Measurements from ENCODE around the gene CFAP74.

Gene CFAP74, protein sequence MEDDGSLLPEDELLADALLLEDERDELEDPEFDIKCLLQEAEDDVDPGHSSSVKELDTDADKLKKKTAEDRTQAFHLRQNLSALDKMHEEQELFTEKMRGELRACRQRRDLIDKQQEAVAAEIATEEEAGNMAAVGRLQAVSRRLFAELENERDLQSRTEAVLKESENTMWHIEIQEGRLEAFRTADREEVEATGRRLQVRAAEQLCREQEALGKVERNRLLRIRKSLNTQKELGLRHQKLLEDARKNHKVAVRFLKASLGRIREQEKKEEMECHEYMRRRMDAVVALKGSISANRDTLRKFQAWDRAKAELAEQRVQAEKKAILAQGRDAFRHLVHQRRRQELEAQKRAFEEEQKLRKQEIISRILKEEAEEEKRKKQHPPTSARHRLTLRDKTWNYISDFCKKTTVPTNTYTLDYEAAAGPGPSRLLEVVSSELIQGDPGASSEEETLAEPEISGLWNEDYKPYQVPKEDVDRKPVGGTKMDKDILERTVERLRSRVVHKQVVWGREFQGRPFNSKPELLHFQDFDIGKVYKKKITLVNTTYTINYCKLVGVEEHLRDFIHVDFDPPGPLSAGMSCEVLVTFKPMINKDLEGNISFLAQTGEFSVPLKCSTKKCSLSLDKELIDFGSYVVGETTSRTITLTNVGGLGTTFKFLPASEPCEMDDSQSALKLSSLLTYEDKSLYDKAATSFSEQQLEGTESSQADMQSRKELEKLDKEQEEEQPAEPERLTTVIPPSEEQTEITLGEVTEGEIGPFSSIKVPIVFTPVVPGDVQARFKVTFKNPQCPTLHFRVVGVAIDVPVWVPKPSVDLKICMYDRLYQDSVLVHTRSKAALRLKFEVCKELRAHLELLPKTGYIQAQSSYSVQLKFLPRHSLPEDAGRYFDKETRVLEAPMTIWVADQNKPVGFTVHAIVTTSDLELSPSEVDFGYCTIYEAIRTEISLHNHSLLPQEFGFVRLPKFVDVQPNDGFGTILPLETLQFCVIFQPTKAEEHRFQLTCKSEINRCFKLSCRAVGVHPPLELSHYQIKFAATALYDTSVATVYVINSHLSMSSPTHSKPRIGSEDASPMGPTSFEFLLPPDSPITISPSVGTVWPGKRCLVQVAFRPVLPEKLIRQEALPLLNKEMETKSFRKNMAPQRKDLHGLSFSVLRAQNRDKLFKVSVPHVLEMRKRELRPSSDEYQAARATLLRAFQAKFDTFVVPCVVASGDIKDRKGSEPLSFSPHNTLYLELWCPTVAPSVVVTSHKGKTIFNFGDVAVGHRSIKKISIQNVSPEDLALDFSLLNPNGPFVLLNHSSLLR (N-terminal part only)

DNA sequence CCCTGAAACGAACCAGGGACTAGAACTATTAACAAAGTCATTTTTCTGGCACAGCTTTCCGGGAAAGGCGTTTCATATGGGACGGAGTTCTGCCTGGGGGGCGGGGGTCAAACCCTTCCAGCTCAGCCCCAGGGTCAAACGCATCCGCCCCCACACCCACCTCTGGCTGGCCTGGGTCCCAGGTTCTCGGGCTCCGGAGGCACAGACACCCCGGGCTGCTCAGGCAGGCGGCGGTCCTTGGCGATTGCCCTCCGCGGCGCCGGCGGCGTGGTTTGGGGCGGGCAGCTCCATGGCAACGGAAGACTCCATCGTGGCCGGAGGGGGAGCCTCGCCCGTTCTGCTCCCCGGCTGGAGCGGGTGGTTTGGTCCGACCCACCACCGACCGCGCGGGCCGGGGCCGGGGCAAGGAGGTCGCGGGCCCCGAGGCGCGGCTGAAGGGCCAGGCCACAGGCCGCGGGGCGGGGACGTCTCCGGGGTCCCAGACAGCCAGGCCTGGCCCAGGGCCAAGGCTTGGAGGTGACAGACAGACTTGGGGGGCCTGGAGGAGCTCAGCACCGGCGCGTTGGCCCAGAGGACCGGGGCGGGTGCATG, at the start of gene CFAP74:
CFAP74 (minus strand) TSS at position 246 of the 591 bp plus-strand sequence. CDS start 12,830 bp downstream, outside the sequence.
- Histone ChIP-seq H3K27me3 (ENCODE audit: control insufficient read depth, insufficient read depth, low read length) (no peaks in the 10 kb centered on the region), H3K4me1 (no peaks in the 10 kb centered on the region), H3K9me3 (ENCODE audit: control insufficient read depth, low read length) (no peaks in the 10 kb centered on the region), H3K9ac (no peak within 1 kb of the TSS), H3K27ac (no peak within 1 kb of the TSS), H2AFZ (no peak within 1 kb of the TSS), H3K79me2 (no peaks in the 10 kb centered on the region), H3K36me3 (ENCODE audit: control insufficient read depth, insufficient read depth, low read length) (no peaks in the 10 kb centered on the region), H3K4me3 (ENCODE audit: low read depth, low read length) (no peak within 1 kb of the TSS), H3K4me2 (ENCODE audit: low read length) (no peak within 1 kb of the TSS)
- TF ChIP-seq, protein P1, sequence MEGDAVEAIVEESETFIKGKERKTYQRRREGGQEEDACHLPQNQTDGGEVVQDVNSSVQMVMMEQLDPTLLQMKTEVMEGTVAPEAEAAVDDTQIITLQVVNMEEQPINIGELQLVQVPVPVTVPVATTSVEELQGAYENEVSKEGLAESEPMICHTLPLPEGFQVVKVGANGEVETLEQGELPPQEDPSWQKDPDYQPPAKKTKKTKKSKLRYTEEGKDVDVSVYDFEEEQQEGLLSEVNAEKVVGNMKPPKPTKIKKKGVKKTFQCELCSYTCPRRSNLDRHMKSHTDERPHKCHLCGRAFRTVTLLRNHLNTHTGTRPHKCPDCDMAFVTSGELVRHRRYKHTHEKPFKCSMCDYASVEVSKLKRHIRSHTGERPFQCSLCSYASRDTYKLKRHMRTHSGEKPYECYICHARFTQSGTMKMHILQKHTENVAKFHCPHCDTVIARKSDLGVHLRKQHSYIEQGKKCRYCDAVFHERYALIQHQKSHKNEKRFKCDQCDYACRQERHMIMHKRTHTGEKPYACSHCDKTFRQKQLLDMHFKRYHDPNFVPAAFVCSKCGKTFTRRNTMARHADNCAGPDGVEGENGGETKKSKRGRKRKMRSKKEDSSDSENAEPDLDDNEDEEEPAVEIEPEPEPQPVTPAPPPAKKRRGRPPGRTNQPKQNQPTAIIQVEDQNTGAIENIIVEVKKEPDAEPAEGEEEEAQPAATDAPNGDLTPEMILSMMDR (IDR thresholded peaks at IDR 0.05), result no peak

DNA sequence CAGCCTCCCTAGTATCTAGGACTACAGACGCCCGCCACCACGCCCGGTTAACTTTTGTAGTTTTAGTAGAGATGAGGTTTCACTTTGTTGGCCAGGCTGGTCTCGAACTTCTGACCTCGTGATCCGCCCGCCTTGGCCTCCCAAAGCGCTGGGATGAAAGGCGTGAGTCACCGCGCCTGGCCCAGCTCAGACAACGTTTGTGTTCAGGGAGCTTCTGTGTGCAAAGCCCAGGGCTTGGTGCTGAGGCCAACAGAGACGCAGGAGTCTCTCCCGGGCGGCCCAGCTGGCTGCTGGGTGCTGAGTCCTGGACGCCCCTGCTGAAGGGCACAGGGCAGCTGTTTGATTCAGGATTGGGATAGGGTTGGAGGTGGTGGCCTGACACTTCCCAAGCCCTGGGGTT, 49.6 kb upstream of the CFAP74 start:
- Histone ChIP-seq H3K27ac (no peak overlapping the region), H3K36me3 (ENCODE audit: control insufficient read depth, insufficient read depth, low read length) (no peaks in the 10 kb centered on the region)

DNA sequence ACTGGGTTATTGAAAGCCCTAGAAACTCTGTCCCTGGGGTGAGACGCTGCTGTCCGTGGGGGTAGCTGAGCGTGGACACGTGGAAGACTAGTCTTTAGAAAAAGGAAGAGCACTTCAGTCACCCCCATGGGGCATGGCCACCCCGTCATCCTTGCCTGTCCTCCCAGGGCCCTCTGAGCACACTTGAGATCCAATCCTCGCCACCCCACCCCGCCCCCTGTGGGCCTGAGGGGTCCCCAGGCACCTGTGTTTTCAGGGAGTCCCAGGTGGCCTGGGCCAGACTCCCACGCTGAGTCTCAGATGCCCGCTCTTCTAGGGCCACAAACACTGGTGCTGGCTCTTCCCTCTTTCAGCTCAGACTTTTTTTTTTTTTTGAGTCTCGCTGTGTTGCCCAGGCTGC, 49.2 kb upstream of the CFAP74 start:
- H3K4me3 ChIP-seq (ENCODE audit: low read depth, low read length), result no peak overlapping the region
- no peaks in the 10 kb centered on the region for H3K27me3 ChIP-seq (ENCODE audit: control insufficient read depth, insufficient read depth, low read length)
- H3K79me2 ChIP-seq, result no peaks in the 10 kb centered on the region
- H3K9me3 ChIP-seq (ENCODE audit: control insufficient read depth, low read length), result no peaks in the 10 kb centered on the region
- H3K4me1 ChIP-seq, result no peaks in the 10 kb centered on the region
- H3K36me3 ChIP-seq (ENCODE audit: control insufficient read depth, insufficient read depth, low read length), result no peaks in the 10 kb centered on the region
- TF ChIP-seq, protein P1 (IDR thresholded peaks at IDR 0.05), result no peak
- H3K27ac ChIP-seq, result no peak overlapping the region
- H2AFZ ChIP-seq, result no peak overlapping the region
- H3K4me2 ChIP-seq (ENCODE audit: low read length), result no peak overlapping the region
- H3K9ac ChIP-seq, result no peak overlapping the region

More for the DNA sequence above, 49.6 kb upstream of the CFAP74 start:
- H3K79me2 ChIP-seq, result no peaks in the 10 kb centered on the region
- no peak overlapping the region for H3K4me3 ChIP-seq (ENCODE audit: low read depth, low read length)
- H3K4me1 ChIP-seq, result no peaks in the 10 kb centered on the region
- no peaks in the 10 kb centered on the region for H3K27me3 ChIP-seq (ENCODE audit: control insufficient read depth, insufficient read depth, low read length)
- no peak overlapping the region for H3K9ac ChIP-seq
- no peaks in the 10 kb centered on the region for H3K9me3 ChIP-seq (ENCODE audit: control insufficient read depth, low read length)
- H3K4me2 ChIP-seq (ENCODE audit: low read length), result no peak overlapping the region
- no peak overlapping the region for H2AFZ ChIP-seq
- TF ChIP-seq, protein P1 (IDR thresholded peaks at IDR 0.05), result no peak

DNA sequence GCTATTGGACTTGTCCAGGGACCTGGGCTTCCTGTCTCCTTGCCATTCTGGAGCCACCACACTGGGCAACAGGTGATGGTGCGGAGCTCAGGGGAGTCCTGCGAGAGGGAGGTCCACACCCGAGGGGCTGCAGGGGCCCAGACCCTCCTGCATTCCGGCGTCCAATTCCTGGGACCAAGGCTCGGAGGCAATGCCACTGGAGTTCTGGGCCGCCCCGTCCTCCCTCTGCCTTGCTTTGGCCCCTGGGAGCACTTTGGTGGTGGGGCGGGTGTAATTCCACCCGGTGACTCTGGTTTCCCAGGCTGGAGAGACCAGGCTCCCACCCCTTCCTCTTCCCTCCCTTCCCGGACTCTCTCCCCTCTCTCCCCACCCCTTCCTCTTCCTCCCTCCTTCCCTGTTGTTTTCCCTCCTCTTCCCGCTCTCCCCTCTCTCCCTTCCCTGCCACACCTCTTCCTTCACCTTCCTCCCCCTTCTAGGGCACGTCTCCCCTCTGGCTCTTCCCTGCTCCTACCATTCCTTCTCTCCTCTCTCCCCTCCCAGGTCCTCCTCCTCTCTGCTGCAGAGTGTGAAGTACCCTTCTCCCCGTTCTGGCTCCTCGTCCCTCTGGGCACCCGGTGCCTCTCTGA, 48.6 kb upstream of the CFAP74 start:
- Histone ChIP-seq H3K9me3 (ENCODE audit: control insufficient read depth, low read length) (no peaks in the 10 kb centered on the region), H3K4me3 (ENCODE audit: low read depth, low read length) (no peak overlapping the region), H3K36me3 (ENCODE audit: control insufficient read depth, insufficient read depth, low read length) (no peaks in the 10 kb centered on the region), H2AFZ (no peak overlapping the region), H3K79me2 (no peaks in the 10 kb centered on the region), H3K27me3 (ENCODE audit: control insufficient read depth, insufficient read depth, low read length) (no peaks in the 10 kb centered on the region), H3K9ac (no peak overlapping the region), H3K4me1 (no peaks in the 10 kb centered on the region), H3K27ac (no peak overlapping the region), H3K4me2 (ENCODE audit: low read length) (peak overlapping the region; percentile 86)
- TF ChIP-seq, protein P1 (IDR thresholded peaks at IDR 0.05), result no peak

All from parathyroid adenoma (tissue), 2 donors.